HG03520 (cell line): Measurements from ENCODE around the gene ITGA11.

Source experiments
- ATAC-seq: cut with Tn5 transposase; IDR thresholded peaks from one replicate; pipeline ENCODE4 v1.9.1; 2021; ENCODE audit warnings: mild to moderate bottlenecking, moderate library complexity; ENCODE audit not compliant: unreplicated experiment

Gene ITGA11

DNA sequence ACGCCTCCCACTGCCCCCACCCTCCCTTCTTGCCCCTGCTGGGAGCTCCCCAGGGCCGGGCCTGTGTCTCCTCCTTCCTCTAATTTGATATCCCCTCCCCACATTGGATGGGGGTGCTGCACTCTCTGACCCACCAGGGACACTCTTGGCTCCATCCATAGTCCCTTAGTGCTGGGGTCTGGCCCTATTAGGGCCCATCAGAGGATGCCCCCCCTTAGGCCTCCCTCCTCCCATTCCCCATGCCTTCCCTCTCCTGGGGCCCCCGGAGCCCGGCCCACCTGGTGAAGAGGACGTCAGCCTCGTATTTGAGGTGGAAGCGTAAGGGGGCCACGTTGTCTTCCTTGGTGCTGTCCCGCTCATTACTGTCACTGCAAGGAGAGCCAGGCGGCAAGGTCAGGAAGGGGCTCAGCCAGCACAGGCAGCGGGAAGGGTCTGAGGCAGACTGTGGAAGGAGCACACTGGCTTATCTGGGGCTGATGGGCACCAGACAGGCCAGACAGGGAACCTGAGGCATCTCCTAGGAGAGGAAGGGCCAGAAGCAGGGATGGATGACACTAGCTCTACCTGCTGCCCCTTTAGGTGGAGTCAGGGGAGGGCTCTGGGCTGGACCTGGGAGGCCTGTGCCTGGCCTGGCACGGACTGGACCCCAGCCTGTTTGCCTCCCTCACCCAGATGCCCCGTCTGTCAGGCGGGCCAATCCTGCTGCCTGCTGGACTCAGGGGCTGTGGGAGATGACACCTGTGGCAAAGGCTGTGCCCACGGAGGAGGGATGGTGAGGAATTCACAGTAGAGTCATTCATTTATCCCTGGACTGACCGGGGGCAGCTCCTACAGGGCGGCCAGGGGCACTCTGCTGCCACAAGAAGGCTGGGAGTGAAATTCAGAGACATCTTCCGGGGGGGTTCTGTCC lies 118.2 kb downstream of the ITGA11 start:
- no peak for ATAC-seq

DNA sequence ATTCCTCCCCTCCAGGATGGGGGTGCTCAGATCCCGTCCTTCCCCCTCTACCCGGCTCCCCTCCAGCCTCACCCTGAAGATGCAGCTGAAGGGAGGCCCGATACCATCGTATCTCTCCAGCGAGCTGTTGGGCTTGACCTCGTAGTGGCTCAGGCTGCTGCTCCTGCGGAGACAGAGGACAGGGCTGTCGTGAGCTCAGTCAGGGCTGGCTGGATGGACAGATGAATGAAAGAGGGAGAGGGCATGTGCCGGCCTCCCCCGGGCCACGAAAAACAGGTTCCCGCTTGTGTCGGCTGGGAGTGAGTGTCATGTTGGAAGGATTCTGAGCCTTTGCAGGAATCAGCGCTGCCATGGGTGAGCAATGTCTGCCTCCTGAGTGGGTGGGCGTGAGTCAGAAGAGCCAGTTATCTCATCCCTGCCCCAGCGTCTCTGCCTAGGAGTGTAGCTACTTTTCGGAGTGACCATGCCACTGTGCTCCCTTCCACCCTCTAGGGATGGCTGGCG lies 119.2 kb downstream of the ITGA11 start:
- no peak for ATAC-seq

DNA sequence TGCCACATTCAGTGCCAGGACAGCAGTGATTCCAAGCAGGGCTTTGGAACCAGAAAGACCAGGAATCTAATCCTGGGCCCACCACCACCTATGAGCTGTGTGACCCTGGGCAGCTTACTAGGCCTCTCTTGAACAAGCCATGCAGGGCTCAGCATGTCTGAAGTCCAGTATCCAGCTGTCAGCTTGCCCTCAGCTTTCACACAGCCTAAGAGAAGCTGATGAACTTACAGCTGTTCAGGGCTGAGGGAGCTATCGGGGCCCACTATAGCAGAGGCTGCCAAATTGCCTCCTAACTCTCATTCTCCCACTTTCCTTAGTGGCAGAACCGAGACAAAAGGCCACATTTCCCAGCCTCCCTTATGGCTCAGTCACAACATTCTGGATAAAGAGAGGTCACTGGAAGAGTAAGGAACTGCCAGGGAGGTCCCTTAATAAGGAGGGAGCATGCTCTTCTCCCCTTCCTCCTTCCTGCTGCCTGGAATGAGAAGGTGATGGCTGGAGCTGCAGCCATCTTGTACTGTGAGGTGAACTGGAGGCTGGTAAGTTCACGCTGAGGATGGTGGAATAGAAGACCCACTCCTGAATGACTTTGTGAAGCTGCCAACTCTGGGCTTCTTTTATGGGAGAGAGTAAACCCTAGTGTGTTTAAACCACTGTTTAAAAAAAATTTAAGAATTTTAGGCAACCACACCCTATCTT lies 120.0 kb downstream of the ITGA11 start:
- no peak for ATAC-seq

DNA sequence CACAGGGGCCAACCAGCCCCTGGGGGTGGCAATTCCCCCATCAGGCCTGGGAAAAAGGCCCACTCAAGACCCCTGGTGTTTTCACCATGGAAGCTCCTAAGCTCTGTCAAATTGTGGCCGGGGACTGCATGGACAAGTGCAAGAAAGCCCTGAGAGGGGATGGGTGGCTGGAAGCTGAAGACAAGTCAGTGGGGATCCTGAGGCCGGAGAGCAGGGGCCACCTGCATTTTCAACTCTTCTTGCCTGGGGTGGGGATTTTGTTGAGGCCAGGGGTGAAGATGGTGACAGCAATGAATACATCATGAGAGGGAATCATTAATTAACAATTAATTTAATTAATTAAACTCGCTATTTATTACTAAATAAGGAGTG lies 120.5 kb downstream of the ITGA11 start:
- ATAC-seq = no peak

DNA sequence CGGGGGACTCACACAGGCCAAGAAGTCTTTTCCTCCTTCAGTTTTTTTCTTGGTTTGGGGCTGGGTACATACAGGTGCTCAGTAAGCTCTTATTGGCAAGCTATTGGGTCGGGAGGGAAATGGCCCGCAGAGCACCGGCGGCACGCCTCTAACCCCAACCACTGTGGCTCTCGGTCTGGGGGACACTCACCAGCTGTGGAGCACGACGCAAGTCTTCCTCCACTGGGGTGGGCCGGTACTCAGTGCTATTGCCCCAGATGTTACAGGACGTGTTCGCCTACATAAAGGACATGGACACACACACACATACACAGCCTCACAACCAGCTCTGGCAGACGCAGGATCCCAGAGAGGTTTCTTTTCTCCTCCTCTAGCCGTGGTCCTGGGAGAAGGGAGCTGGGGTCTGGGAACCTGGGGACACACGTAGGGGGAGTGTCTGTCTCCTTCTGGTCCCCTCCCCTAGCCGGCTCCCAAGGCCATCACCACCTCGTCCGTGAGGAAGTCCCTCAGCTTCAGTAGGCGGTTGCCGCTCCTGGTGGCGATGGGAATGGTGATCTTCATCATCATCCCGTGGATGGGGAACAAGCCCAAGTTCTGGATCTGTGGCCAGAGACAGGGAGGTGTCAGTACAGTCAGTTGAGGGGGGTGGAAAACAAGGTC lies 121.0 kb downstream of the ITGA11 start:
- ATAC-seq = no peak

DNA sequence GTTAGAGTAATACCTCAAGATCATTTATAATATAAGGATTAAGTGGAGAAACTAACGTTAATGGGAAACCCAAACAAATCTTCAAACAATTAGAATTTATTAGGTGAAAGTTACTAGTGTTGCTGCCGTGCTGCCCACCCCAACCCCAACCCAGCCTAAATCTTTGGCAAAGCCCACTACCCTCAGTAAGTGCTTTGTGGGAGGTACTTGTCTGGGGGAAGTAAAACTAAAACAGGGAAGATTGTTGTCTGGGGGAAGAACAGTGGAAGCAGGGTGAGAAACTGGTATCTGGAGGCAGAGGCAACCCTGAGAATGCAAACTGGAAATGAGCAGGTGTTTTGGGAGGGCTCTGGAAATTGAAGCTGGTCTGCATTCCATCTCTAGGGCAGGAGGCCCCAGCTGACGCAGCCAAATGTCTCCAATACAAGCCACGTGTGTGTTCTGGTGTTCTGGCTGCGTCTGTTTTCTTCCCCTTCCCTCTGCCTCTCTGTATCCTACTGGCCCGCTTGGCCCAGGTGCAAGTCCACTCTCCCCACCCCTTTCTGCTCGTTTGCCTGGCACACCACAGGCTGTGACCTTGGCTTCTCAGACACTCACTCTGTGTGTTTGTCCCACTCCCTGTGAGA lies 121.7 kb downstream of the ITGA11 start:
- no peak for ATAC-seq

DNA sequence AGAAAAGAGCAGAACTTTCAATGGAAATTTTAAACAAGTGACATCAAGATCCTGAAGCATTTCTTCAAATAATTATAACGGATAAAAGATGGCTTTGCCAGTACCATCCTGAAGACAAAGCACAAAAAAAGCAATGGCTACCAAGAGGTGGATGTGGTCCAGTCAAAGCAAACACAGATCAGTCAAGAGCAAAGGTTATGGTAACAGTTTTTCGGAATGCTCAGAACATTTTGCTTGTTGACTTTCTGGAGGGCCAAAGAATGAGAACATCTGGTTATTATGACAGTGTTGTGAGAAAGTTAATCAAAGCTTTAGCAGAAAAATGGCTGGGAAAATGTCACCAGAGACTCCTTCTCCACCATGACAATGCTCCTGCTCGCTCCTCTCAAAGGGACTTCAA lies 122.9 kb downstream of the ITGA11 start:
- ATAC-seq = no peak

DNA sequence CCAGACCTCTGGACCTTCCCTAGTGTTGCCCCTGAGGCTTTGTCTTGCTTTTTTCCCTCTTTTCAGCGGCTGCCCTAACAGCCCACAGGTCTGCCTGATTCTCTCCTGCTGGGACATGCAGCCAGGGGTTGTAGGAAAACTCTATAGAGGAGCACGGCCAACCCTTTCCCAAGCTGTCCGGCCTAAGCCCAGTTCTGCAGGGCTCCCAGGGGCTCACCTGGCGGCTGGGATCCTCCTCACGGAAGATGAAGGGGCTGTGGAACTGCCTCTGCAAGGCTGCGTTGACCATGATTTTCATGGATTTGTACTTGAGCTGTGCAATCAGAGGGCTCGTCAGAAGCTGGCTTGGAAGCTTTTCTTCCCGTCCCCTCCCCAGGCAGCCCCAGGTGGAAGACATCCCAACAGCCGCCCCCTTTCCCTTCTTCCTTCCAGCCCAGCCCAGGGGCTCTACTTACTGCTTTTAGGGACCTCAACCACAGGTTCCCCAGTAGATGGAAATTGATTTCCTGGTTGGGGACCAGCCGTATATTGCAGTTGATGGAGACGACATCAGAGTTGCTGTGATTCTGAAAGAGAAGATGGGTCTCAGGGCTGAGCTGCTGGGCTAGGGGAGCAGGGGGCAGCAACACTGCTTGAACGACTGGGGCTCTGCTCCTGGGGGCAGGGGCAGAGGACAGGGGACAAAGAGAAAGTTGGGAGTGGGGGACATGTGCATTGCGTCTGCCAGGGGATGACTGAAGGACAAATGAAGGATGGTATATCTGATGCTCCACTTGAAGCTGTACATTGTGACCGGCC lies 124.6 kb downstream of the ITGA11 start:
- ATAC-seq = no peak

DNA sequence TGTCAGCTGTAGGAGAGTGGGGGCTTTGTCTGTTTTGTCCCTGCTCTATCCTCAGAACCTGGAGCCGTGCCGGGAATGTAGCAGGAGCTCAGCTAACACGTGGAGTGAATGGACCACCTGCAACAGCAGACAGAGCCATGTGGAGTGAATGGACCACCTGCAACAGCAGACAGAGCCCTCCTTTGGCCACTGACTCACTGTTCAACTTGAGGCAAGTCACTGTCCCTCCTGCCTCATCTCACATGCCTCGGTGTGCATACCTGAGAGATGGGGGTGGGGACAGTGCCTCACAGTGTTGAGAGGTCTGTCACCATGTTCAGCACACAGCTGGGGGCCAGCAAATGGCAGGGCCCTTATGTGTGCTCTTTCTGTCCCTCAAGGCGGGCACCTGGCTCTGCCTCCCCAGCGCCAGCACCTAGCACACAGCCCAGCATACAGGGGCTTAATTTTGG lies 126.5 kb downstream of the ITGA11 start:
- no peak for ATAC-seq

DNA sequence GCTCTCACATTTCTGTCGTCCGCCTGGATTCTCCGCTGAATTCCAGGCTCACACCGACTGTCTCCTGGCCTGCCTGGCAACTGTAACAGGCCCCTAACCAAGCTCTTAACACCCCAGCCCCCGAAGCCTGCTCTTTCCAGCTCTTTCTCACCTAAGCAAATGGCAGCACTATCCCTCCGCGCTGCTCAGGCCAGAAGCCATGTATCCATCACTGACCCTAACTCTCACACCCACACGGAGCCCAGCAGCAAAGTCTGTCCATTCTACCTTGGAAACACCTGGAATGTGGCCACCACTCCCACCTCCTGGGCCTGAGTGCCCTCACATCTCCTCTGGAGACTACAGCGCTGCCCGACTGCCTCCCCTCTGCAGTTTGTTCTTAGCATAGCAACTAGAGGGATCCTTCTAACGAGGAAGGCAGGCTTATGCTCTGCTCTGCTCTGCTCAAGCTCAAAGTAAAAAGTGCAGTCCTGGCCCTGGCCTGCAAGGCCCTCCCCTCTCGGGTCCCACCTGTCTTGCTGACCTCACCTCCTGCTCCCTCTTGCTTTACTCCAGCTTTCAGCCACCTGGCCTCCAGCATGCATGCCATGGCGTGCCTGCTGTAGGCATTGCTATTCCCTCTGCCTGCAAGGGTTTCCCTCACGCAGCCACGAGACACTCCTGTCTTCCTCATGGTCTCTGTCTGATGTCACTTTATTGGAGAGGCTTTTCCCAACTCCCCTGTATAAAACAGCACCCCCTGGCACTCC lies 127.2 kb downstream of the ITGA11 start:
- ATAC-seq = no peak

DNA sequence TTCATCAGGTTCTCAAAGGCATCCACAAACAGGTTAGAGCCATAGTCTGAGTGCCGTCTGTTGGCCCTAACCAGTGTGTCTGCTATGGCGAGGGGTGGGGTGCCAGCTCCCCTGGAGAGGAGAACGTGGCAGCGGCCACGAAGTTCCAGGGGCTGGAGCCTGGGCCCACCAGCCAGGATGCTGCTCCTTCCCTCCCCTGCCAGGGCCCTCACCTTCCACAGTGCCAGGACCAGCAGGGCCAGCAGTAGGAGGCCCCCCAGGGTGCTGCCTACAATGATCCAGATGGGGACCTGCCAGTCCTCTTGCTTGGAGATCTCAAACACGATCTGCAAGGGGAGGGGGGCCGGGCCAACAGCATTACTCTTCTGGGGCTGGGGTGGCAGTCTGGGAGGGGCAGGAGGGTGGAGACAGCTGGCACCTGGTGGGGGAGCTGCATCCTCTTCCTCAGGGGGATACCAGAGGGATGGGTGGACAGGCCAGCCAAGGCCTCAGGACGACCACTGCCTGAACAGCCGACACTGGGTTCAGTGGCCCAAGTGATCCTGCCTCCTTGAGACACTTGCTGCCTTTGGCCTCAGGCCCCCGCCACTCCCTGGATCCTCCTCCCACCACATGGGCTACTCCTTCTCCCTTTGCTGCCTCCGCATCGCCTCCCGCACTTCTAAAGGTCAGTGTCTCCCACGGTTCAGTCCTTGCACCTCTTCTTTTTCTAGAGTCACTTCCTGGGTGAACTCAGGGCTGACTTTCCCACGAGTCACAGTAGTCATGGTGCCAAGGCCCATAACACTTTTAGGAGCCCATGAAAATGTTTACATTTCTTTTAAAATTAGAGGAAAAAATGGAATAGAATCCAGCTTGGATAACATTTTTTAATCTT lies 128.2 kb downstream of the ITGA11 start:
- ATAC-seq = no peak

DNA sequence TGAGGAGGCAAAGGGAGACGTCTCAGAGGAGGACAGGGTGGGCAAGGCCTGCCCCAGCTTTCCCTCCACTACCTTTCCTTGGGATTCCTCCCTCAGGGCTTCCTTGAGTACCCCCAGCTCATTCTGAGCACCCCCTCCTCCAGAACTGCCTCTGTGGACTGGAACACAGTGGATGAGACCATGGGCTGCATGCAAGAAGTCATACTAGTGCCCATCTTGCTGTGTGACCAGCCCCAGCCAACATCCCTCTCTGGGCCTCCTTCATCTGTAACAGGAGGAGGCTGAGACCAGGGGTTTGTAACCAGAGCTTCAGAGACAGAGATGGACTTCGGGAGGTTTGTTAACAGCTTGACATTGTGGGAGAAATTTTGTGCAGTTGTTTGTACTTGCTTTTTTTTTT lies 128.8 kb downstream of the ITGA11 start:
- ATAC-seq = no peak

DNA sequence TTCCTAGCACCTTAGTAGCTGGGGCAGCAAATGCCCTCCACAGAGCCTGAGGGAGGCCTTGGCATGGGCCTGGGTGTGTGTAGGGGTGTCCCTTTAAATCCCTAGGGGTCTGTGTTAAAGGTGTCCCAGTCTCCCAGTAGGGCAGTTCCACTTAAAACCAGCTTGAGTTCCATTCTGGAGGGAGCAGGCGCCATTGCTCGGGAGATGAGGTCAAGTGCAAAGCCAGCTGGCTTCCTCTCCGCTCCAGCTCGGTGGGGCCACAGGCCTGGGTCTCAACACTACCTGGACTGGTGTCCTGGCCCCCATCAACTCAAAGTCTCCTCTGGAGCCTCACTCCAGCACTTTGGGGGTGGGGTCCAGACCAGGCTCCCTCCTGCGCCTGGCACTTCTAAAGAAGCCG lies 129.2 kb downstream of the ITGA11 start:
- ATAC-seq = no peak

DNA sequence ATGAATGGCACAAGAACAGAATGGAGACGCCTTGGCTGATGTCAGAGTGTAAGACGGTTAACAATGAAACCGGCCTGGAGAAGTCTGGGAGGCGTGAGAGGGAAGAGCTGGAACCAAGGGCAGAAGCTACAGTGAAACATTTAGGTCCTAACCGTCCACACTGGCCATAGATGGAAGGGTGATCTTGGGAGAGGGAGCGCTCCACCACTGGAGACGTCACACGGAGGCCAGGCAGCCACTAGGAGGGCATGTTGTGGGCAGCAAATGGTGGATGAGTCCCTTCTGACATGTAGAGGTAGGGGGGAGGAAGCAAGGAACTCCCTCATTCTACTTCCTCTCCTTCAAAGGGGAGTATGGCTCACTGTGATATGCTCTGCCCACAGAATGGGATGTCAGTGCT lies 130.7 kb downstream of the ITGA11 start:
- no peak for ATAC-seq

DNA sequence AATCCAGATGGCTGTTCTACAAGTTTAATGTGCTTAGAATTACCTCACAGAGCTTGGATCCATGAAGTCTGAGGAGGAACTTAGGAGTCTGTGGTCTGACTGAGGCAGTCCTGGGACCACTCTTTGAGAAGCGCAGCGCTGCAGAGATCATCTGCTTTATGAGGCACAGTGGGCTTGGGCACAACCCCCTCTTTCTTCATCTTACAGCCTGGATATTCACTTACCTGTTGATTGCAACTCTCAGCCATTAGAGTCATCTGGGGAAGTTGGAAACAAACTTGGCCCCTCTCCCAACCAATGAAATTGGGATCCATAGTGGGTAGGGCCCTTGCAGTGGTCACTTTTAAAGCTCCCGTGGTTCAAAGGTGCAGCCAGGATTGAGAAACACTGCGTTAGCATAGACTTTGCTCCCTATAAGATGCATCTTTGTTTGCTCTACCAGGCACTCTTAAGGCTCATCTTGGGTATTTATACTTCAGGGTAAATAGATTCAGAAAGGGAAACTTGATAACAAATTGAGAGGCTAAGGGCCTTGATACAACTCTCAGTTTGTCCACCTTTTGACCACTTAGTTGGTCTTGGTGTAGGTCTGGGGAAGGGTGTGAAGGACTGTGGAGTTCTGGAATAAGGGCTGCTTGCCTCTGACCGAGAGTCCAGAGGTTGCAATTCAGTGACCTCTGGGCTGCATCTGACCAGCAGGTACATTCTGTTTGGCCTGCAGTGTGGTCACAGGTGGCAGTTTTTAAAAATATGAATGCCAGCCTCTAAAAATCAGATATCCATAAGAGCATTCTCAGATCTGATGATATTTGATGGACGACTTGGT lies 131.6 kb downstream of the ITGA11 start:
- no peak for ATAC-seq

DNA sequence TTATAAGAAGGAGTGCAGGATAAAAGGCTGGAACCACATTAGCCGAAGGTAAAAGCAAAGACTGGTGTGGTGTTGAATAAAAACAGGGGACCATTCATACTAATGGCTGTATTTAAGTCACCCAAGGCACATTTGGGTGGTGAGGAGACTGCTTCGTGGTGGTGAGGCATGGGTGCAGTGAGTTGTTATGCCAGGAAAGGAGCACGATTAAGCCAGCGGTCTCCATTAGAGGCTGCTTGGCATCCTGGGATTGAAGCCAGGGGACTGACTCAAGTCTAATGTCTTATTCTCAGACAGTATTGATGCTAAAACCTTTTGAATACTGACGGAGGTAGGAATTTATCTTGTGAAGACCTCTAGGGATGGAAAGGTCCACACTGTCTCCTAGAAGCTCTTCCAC lies 132.5 kb downstream of the ITGA11 start:
- ATAC-seq = no peak

DNA sequence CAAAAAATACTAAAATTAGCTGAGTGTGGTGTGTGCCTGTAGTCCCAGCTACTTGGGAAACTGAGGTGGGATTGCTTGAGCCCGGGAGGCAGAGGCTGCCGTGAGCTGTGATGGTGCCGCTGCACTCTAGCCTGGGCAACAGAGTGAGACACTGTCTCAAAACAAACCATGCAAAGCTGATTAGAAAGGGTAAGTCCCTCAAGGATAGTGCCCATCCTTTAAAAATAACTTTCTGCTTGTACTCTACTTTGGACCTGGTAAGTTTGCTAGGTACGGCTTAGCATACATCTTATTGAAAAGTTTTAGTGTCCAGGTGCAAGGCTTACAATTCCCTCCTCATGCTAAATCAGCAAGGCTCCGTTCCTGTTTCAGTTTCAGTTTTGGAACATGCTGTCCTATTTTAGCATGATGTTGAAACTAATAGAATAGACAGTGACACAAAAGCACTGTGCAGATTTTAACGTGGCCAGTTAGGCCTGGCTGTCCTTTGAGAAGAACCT lies 133.0 kb downstream of the ITGA11 start:
- ATAC-seq = peak; percentile 83

DNA sequence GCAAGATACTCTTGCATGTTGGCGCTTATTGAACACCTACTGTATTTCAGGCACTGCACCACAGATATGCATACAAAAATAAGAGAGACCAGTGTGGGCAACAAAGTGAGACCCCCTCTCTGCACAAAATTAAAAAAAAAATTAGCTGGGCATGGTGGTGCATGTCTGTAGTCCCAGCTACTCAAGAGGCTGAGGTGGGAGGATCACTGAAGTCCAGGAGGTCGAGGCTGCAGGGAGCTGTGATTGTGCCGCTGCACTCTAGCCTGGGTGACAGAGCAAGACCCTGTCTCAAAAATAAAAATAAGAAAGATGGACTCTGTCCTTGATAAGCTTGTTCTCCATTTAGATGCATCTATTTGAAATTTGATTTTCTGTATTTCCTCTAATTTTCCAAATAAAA lies 133.6 kb downstream of the ITGA11 start:
- no peak for ATAC-seq
